HEK293 (cell line): ENCODE results near the gene ROM1.

Experiments used
- KLF8 ChIP-seq: fragments of 450-650 bp; formaldehyde crosslinking; IDR thresholded peaks from 2 replicates; pipeline ENCODE4 v1.5.1; 2016; ENCODE audit warnings: missing biosample characterization, missing genetic modification characterization
- MYNN ChIP-seq: fragments of 450-650 bp; formaldehyde crosslinking; IDR thresholded peaks from 2 replicates; pipeline ENCODE4 v1.5.1; 2016; ENCODE audit warnings: missing biosample characterization, missing genetic modification characterization, borderline replicate concordance
- OVOL3 ChIP-seq: fragments of 450-650 bp; formaldehyde crosslinking; IDR thresholded peaks from 2 replicates; pipeline ENCODE4 v1.5.1; 2016; ENCODE audit warnings: missing biosample characterization, missing genetic modification characterization
- PBX3 ChIP-seq: sonication (generic); formaldehyde crosslinking; IDR thresholded peaks from 2 replicates; pipeline ENCODE4 v1.8.1; 2022; ENCODE audit warnings: mild to moderate bottlenecking, moderate library complexity, missing genetic modification reagents
- REST ChIP-seq: fragments of 450-650 bp; formaldehyde crosslinking; IDR thresholded peaks from 2 replicates; pipeline ENCODE4 v1.5.1; 2016; ENCODE audit warnings: missing biosample characterization, missing genetic modification characterization
- SCRT2 ChIP-seq: fragments of 450-650 bp; formaldehyde crosslinking; IDR thresholded peaks from 2 replicates; pipeline ENCODE4 v1.5.1; 2016; ENCODE audit warnings: missing biosample characterization, missing genetic modification characterization
- ZBTB6 ChIP-seq: fragments of 450-650 bp; formaldehyde crosslinking; IDR thresholded peaks from 2 replicates; pipeline ENCODE4 v1.5.1; 2017; ENCODE audit warnings: missing biosample characterization, missing genetic modification characterization
- ZBTB7A ChIP-seq: fragments of 450-650 bp; formaldehyde crosslinking; IDR thresholded peaks from 2 replicates; pipeline ENCODE4 v1.5.1; 2016; ENCODE audit warnings: low read depth, missing biosample characterization, missing genetic modification characterization
- ZFP41 ChIP-seq: fragments of 450-650 bp; formaldehyde crosslinking; IDR thresholded peaks from 2 replicates; pipeline ENCODE4 v1.5.1; 2016; ENCODE audit warnings: missing biosample characterization, missing genetic modification characterization, borderline replicate concordance
- ZIC2 ChIP-seq: fragments of 450-650 bp; formaldehyde crosslinking; IDR thresholded peaks from 2 replicates; pipeline ENCODE4 v1.5.1; 2016; ENCODE audit warnings: missing biosample characterization, missing genetic modification characterization
- ZNF175 ChIP-seq: fragments of 450-650 bp; formaldehyde crosslinking; IDR thresholded peaks from 2 replicates; pipeline ENCODE4 v1.5.1; 2016; ENCODE audit warnings: missing biosample characterization, missing genetic modification characterization
- ZNF202 ChIP-seq: fragments of 450-650 bp; formaldehyde crosslinking; IDR thresholded peaks from 2 replicates; pipeline ENCODE4 v1.5.1; 2016; ENCODE audit warnings: missing biosample characterization, missing genetic modification characterization, borderline replicate concordance
- ZNF223 ChIP-seq: fragments of 450-650 bp; formaldehyde crosslinking; IDR thresholded peaks from 2 replicates; pipeline ENCODE4 v1.5.1; 2016; ENCODE audit warnings: missing biosample characterization, missing genetic modification characterization
- ZNF239 ChIP-seq: fragments of 450-650 bp; formaldehyde crosslinking; IDR thresholded peaks from 2 replicates; pipeline ENCODE4 v1.5.1; 2016; ENCODE audit warnings: missing biosample characterization, missing genetic modification characterization
- ZNF280D ChIP-seq: fragments of 450-650 bp; formaldehyde crosslinking; IDR thresholded peaks from 2 replicates; pipeline ENCODE4 v1.5.1; 2016; ENCODE audit warnings: missing biosample characterization, missing genetic modification characterization
- ZNF324 ChIP-seq: fragments of 450-650 bp; formaldehyde crosslinking; IDR thresholded peaks from 2 replicates; pipeline ENCODE4 v1.5.1; 2016; ENCODE audit warnings: missing biosample characterization, missing genetic modification characterization
- ZNF341 ChIP-seq: fragments of 450-650 bp; formaldehyde crosslinking; IDR thresholded peaks from 2 replicates; pipeline ENCODE4; 2016; ENCODE audit warnings: low read depth, missing biosample characterization, missing genetic modification characterization
- ZNF362 ChIP-seq: fragments of 450-650 bp; formaldehyde crosslinking; IDR thresholded peaks from 2 replicates; pipeline ENCODE4 v1.5.1; 2016; ENCODE audit warnings: missing biosample characterization, missing genetic modification characterization
- ZNF404 ChIP-seq: fragments of 450-650 bp; formaldehyde crosslinking; IDR thresholded peaks from 2 replicates; pipeline ENCODE4 v1.5.1; 2017; ENCODE audit warnings: missing biosample characterization, missing genetic modification characterization
- ZNF548 ChIP-seq: fragments of 450-650 bp; formaldehyde crosslinking; IDR thresholded peaks from 2 replicates; pipeline ENCODE4 v1.5.1; 2016; ENCODE audit warnings: missing biosample characterization, missing genetic modification characterization
- ZNF560 ChIP-seq: fragments of 450-650 bp; formaldehyde crosslinking; IDR thresholded peaks from 2 replicates; pipeline ENCODE4 v1.5.1; 2017; ENCODE audit warnings: missing biosample characterization, missing genetic modification characterization, borderline replicate concordance
- ZNF571 ChIP-seq: fragments of 450-650 bp; formaldehyde crosslinking; IDR thresholded peaks from 2 replicates; pipeline ENCODE4 v1.5.0; 2017; ENCODE audit warnings: missing biosample characterization, missing genetic modification characterization
- ZNF621 ChIP-seq: fragments of 450-650 bp; formaldehyde crosslinking; IDR thresholded peaks from 2 replicates; pipeline ENCODE4 v1.5.1; 2017; ENCODE audit warnings: missing biosample characterization, missing genetic modification characterization
- ZNF629 ChIP-seq: fragments of 450-650 bp; formaldehyde crosslinking; IDR thresholded peaks from 2 replicates; pipeline ENCODE4 v1.5.1; 2017; ENCODE audit warnings: missing biosample characterization, missing genetic modification characterization
- ZNF658 ChIP-seq: fragments of 450-650 bp; formaldehyde crosslinking; IDR thresholded peaks from 2 replicates; pipeline ENCODE4; 2016; ENCODE audit warnings: missing biosample characterization, missing genetic modification characterization
- ZNF692 ChIP-seq: fragments of 450-650 bp; formaldehyde crosslinking; IDR thresholded peaks from 2 replicates; pipeline ENCODE4 v1.5.1; 2016; ENCODE audit warnings: missing biosample characterization, missing genetic modification characterization
- ZSCAN18 ChIP-seq: fragments of 450-650 bp; formaldehyde crosslinking; IDR thresholded peaks from 2 replicates; pipeline ENCODE4 v1.5.1; 2016; ENCODE audit warnings: missing biosample characterization, missing genetic modification characterization

ROM1 gene

GRCh38 chr11:62573592-62574362 is 39.3 kb upstream of the ROM1 start, which contains the start of gene EEF1G (continued):
- TF ChIP-seq ZBTB6 (no peak), ZNF280D (no peak), ZNF629 (tag by site-specific recombination) (peak; percentile 35), ZBTB7A (tag by site-specific recombination) (0 out of 2 replicates have a peak, but pooled peaks have one; percentile 63), ZIC2 (no peak), ZNF658 (tag by site-specific recombination) (no peak), PBX3 (CRISPR knock-in tag) (no peak), ZNF362 (tag by site-specific recombination) (no peak), SCRT2 (no peak), ZNF621 (tag by site-specific recombination) (no peak), ZNF341 (tag by site-specific recombination) (peak; percentile 61), ZNF239 (no peak), ZNF175 (tag by site-specific recombination) (no peak), ZSCAN18 (tag by site-specific recombination) (no peak), OVOL3 (tag by site-specific recombination) (no peak), ZNF202 (tag by site-specific recombination) (no peak), MYNN (tag by site-specific recombination) (no peak), REST (tag by site-specific recombination) (peak; percentile 38; the same call in 1 of the 2 replicates), ZNF692 (tag by site-specific recombination) (peak; percentile 53), ZNF404 (no peak), KLF8 (0 out of 2 replicates have a peak, but pooled peaks have one; percentile 48), ZNF571 (tag by site-specific recombination) (no peak), ZNF560 (tag by site-specific recombination) (no peak), ZNF324 (peak; percentile 6; the same call in 1 of the 2 replicates), ZNF223 (tag by site-specific recombination) (no peak), ZFP41 (tag by site-specific recombination) (no peak), ZNF548 (no peak)
